ENCODE measurements around the gene NOG.

The NOG gene

GRCh38 chr17:56636265-56636664, 42.8 kb downstream of the NOG start:
- DNase-seq (ENCODE audit: low spot score): no peak

- DNase-seq (ENCODE audit: low spot score): no peak
Measured at GRCh38 chr17:56637254-56637653, 43.8 kb downstream of the NOG start.

GRCh38 chr17:56638591-56639051, 45.1 kb downstream of the NOG start:
- no peak for DNase-seq (ENCODE audit: low spot score)

- DNase-seq (ENCODE audit: low spot score): no peak
Measured at GRCh38 chr17:56639517-56639916, 46.0 kb downstream of the NOG start.

GRCh38 chr17:56640116-56640515, 46.6 kb downstream of the NOG start:
- no peak for DNase-seq (ENCODE audit: low spot score)

- no peak for DNase-seq (ENCODE audit: low spot score)
Measured at GRCh38 chr17:56641373-56641772, 47.9 kb downstream of the NOG start.

- DNase-seq (ENCODE audit: low spot score): no peak
Measured at GRCh38 chr17:56641894-56642293, 48.4 kb downstream of the NOG start.

- DNase-seq (ENCODE audit: low spot score): no peak
Measured at GRCh38 chr17:56642424-56642823, 48.9 kb downstream of the NOG start.

All from CD4-positive, alpha-beta T cell treated with Interleukin-2 at 100 ng/mL for 4 hours (primary cell).